Measurements from ENCODE around the gene ACACA.
"Not testable (repeated sequence)": the region's sequence is repeated elsewhere in the genome, so short reads cannot be mapped to it uniquely, and the experiment has no call there.

Gene ACACA

GRCh38 chr17:37098152-37098551 lies 308.5 kb downstream of the ACACA start:
- DNase-seq (ENCODE audit: low spot score) = no peak

GRCh38 chr17:37097154-37097553 lies 309.5 kb downstream of the ACACA start:
- no peak for DNase-seq (ENCODE audit: low spot score)

- DNase-seq (ENCODE audit: low spot score) = no peak
These were observed 310.6 kb downstream of the ACACA start for GRCh38 chr17:37096071-37096470.

GRCh38 chr17:37094391-37094790 lies 312.2 kb downstream of the ACACA start:
- no peak for DNase-seq (ENCODE audit: low spot score)

- no peak for DNase-seq (ENCODE audit: low spot score)
These were observed 313.9 kb downstream of the ACACA start for GRCh38 chr17:37092701-37093100.

- no peak for DNase-seq (ENCODE audit: low spot score)
These were observed 314.6 kb downstream of the ACACA start for GRCh38 chr17:37092071-37092470.

GRCh38 chr17:37090941-37091340 lies 315.7 kb downstream of the ACACA start:
- no peak for DNase-seq (ENCODE audit: low spot score)

GRCh38 chr17:37089956-37090355 lies 316.7 kb downstream of the ACACA start:
- DNase-seq (ENCODE audit: low spot score) = no peak

GRCh38 chr17:37088913-37089312 lies 317.7 kb downstream of the ACACA start:
- no peak for DNase-seq (ENCODE audit: low spot score)

- no peak for DNase-seq (ENCODE audit: low spot score)
These were observed 318.2 kb downstream of the ACACA start for GRCh38 chr17:37088459-37088858.

GRCh38 chr17:37087683-37088082 lies 319.0 kb downstream of the ACACA start:
- DNase-seq (ENCODE audit: low spot score) = no peak

- DNase-seq (ENCODE audit: low spot score) = no peak
These were observed 319.7 kb downstream of the ACACA start for GRCh38 chr17:37086948-37087347.

GRCh38 chr17:37086334-37086733 lies 320.3 kb downstream of the ACACA start:
- no peak for DNase-seq (ENCODE audit: low spot score)

- DNase-seq (ENCODE audit: low spot score) = no peak
These were observed 322.3 kb downstream of the ACACA start for GRCh38 chr17:37084372-37084771.

GRCh38 chr17:37083456-37083855 lies 323.2 kb downstream of the ACACA start:
- no peak for DNase-seq (ENCODE audit: low spot score)

- DNase-seq (ENCODE audit: low spot score) = no peak
These were observed 323.7 kb downstream of the ACACA start for GRCh38 chr17:37082985-37083384.

GRCh38 chr17:37082311-37082860 lies 324.2 kb downstream of the ACACA start:
- no peak for DNase-seq (ENCODE audit: low spot score)

GRCh38 chr17:37081287-37081686 lies 325.3 kb downstream of the ACACA start:
- no peak for DNase-seq (ENCODE audit: low spot score)

- DNase-seq (ENCODE audit: low spot score) = no peak
These were observed 326.9 kb downstream of the ACACA start for GRCh38 chr17:37079735-37080134.

GRCh38 chr17:37079065-37079708 lies 327.4 kb downstream of the ACACA start:
- no peak for DNase-seq (ENCODE audit: low spot score)

- not testable (repeated sequence) for DNase-seq (ENCODE audit: low spot score)
These were observed 333.2 kb downstream of the ACACA start for GRCh38 chr17:37073464-37073863.

- no peak for DNase-seq (ENCODE audit: low spot score)
These were observed 337.5 kb downstream of the ACACA start for GRCh38 chr17:37069087-37069486.

GRCh38 chr17:37068266-37068665 lies 338.4 kb downstream of the ACACA start:
- no peak for DNase-seq (ENCODE audit: low spot score)

- DNase-seq (ENCODE audit: low spot score) = peak; percentile 73
These were observed 339.0 kb downstream of the ACACA start for GRCh38 chr17:37067555-37068111.
